ENCODE measurements around the gene SYT3.
"Not testable (repeated sequence)": the region's sequence is repeated elsewhere in the genome, so short reads cannot be mapped to it uniquely, and the experiment has no call there.

Gene SYT3

GRCh38 chr19:50602496-50602895 is 37.2 kb downstream of the SYT3 start:
- no peak for DNase-seq

- no peak for DNase-seq
These were observed 37.6 kb downstream of the SYT3 start for GRCh38 chr19:50602089-50602422.

- no peak for DNase-seq
These were observed 38.1 kb downstream of the SYT3 start for GRCh38 chr19:50601407-50602088.

- no peak for DNase-seq
These were observed 40.3 kb downstream of the SYT3 start for GRCh38 chr19:50599427-50599826.

- DNase-seq = no peak
These were observed 49.5 kb downstream of the SYT3 start for GRCh38 chr19:50590191-50590590.

- DNase-seq = not testable (repeated sequence)
These were observed 57.7 kb downstream of the SYT3 start for GRCh38 chr19:50581795-50582660.

- no peak for DNase-seq
These were observed 58.6 kb downstream of the SYT3 start for GRCh38 chr19:50580970-50581634.

- no peak for DNase-seq
These were observed 59.4 kb downstream of the SYT3 start for GRCh38 chr19:50580240-50580639.

GRCh38 chr19:50576769-50577168 is 62.9 kb downstream of the SYT3 start:
- DNase-seq = not testable (repeated sequence)

- no peak for DNase-seq
These were observed 65.8 kb downstream of the SYT3 start for GRCh38 chr19:50573741-50574461.

Measured in fibroblast of skin of right biceps (primary cell).